Activated CD4-positive, alpha-beta T cell treated with anti-CD3 and anti-CD28 coated beads for 36 hours (primary cell): ENCODE results near the gene OBP2A. TPM values are rescaled to one million over a fixed set of nuclear protein-coding genes. Genes with fewer than 3 reads are reported as not detected.

Source experiments
- ATAC-seq: fragments of 200-7000 bp; cut with Tn5 transposase; one replicate; pipeline ENCODE4 v1.10.0; 2021; ENCODE audit warnings: mild to moderate bottlenecking, moderate library complexity
- CTCF ChIA-PET: fragments of 350-600 bp; sonication (Branson Sonifier 250); formaldehyde crosslinking; loops from one replicate; lab custom pipeline; 2021; ENCODE audit warnings: antibody characterized with exemption; lab: Charles Lee
- POLR2A ChIA-PET: fragments of 350-600 bp; sonication (Branson Sonifier 250); formaldehyde crosslinking; loops from one replicate; lab custom pipeline; 2021; ENCODE audit warnings: antibody characterized with exemption, inconsistent platforms; lab: Charles Lee
- DNase-seq: peaks from one replicate; pipeline ENCODE4 v3.0.0-alpha.2; 2020
- H3K27ac Mint-ChIP-seq: one replicate; pipeline ENCODE4 v1.8.0; 2021; ENCODE audit warnings: mixed read lengths
- H3K27me3 Mint-ChIP-seq: one replicate; pipeline ENCODE4 v1.8.0; 2021; ENCODE audit warnings: mixed read lengths
- H3K36me3 Mint-ChIP-seq: one replicate; pipeline ENCODE4 v1.8.0; 2021; ENCODE audit warnings: low read depth, mixed read lengths
- H3K4me1 Mint-ChIP-seq: one replicate; pipeline ENCODE4 v1.8.0; 2021; ENCODE audit warnings: mixed read lengths
- H3K4me3 Mint-ChIP-seq: one replicate; pipeline ENCODE4 v1.8.0; 2021; ENCODE audit warnings: mild to moderate bottlenecking, moderate library complexity, mixed read lengths
- H3K9me3 Mint-ChIP-seq: one replicate; pipeline ENCODE4 v1.8.0; 2021; ENCODE audit warnings: low read depth, mixed read lengths
- intact Hi-C, 2 experiments: fragments of 100-400 bp; cut with DNase I in 1 of 2; cut with micrococcal nuclease in 1 of 2; formaldehyde crosslinking; loops; one replicate each; pipeline versions ENCODE4 v1.14.2 to v1.15.1; 2022 to 2024; cut with DNase I, micrococcal nuclease
- total RNA-seq, 2 experiments: library from RNA; stranded (reverse); gene quantifications; one replicate each; pipeline ENCODE4 v1.2.3, GENCODE V29; 2021

Gene OBP2A
- total RNA-seq, 2 experiments from 2014 or later, result not detected

GRCh38 chr9:135550344-135550918 is 4.5 kb downstream of the OBP2A start:
- DNase-seq, result no peak

GRCh38 chr9:135551031-135551430 is 5.1 kb downstream of the OBP2A start:
- no peak overlapping the region for H3K27ac Mint-ChIP-seq
- ChIA-PET CTCF (no interaction called here), POLR2A (no interaction called here)
- peaks cover 4% of the 10 kb centered on the region for H3K9me3 Mint-ChIP-seq
- ATAC-seq, result no peak
- no peaks in the 10 kb centered on the region for H3K4me1 Mint-ChIP-seq
- no peak overlapping the region for H3K4me3 Mint-ChIP-seq
- H3K27me3 Mint-ChIP-seq, result peaks cover 2% of the 10 kb centered on the region
- no peak for DNase-seq
- intact Hi-C loops, result no loop called here
- no peaks in the 10 kb centered on the region for H3K36me3 Mint-ChIP-seq

More at GRCh38 chr9:135550344-135550918, 4.5 kb downstream of the OBP2A start:
- no peak for ATAC-seq
- intact Hi-C loops, result no loop called here
- peaks cover 4% of the 10 kb centered on the region for H3K9me3 Mint-ChIP-seq
- no peak overlapping the region for H3K27ac Mint-ChIP-seq
- ChIA-PET CTCF (no interaction called here), POLR2A (no interaction called here)
- no peak overlapping the region for H3K4me3 Mint-ChIP-seq
- no peaks in the 10 kb centered on the region for H3K4me1 Mint-ChIP-seq
- H3K36me3 Mint-ChIP-seq, result no peaks in the 10 kb centered on the region
- H3K27me3 Mint-ChIP-seq, result no peaks in the 10 kb centered on the region

GRCh38 chr9:135551456-135551855 is 5.5 kb downstream of the OBP2A start:
- Mint-ChIP-seq H3K27ac (no peak overlapping the region), H3K9me3 (peaks cover 4% of the 10 kb centered on the region), H3K36me3 (no peaks in the 10 kb centered on the region), H3K27me3 (peaks cover 2% of the 10 kb centered on the region), H3K4me1 (no peaks in the 10 kb centered on the region), H3K4me3 (no peak overlapping the region)
- intact Hi-C loops, result no loop called here
- ChIA-PET CTCF (no interaction called here), POLR2A (no interaction called here)
- DNase-seq, result no peak
- no peak for ATAC-seq

DNA sequence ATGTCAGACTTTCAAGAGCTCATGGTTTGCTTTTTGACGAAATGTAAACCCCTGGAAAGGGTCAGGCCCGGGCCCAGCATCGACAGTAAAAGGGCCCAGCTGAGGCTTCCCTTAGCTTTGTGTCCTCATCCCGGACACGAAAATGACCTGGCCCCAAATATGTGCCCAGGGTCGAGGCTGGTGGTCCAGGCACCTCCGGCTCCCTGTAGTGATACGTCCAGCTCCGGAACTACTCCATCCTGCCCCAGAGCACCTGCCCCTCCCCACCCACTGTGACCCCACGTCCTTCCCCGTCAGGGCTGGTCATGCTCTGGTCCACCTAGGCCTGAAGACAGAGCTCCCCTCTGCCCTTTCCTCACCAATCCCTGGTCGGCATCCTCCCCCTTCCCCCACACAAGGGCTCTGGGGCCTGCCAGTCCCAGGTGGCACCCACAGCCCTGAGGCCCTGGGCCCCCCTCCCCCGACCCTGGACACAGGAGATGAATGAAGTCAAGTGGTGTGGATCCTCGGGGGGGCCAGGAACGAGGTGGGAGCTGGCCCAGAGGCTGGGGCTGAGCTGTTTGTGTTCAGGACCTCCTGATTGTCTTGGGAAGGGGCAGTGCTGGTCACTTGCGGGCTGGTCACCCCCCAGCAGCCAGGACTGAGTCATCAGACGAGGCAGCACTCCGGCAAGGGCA is 6.2 kb downstream of the OBP2A start:
- Mint-ChIP-seq H3K9me3 (peaks cover 4% of the 10 kb centered on the region), H3K27ac (no peak overlapping the region), H3K36me3 (no peaks in the 10 kb centered on the region), H3K27me3 (peaks cover 2% of the 10 kb centered on the region), H3K4me1 (no peaks in the 10 kb centered on the region), H3K4me3 (no peak overlapping the region)
- CTCF ChIA-PET, result no interaction called here
- ATAC-seq (no peak), DNase-seq (no peak)
- POLR2A ChIA-PET, result no interaction called here
- intact Hi-C loops, result no loop called here

DNA sequence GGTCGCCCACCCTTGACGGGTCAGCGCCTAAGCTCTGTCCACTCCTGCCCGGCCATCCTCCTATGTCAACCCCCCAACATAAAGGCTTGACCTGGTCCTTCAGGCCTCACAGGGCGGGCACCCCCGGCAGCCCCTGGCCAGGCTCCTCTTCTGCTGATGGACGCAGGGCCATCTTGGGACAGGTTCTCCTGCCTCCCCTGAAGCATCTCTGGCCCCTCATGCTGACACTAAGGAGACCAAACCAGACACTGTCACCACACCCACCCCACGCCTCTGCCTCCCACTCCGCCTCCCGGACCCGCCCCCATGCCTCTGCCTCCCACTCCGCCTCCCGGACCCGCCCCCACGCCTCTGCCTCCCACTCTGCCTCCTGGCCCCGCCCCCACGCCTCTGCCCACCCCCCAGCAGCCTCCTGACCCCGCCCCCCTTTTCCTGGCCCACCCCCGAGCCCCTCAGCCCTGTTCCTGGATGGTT is 6.8 kb downstream of the OBP2A start:
- ChIA-PET POLR2A (no interaction called here), CTCF (no interaction called here)
- Mint-ChIP-seq H3K36me3 (no peaks in the 10 kb centered on the region), H3K4me3 (no peak overlapping the region), H3K27me3 (peaks cover 2% of the 10 kb centered on the region), H3K9me3 (peaks cover 4% of the 10 kb centered on the region), H3K27ac (no peak overlapping the region), H3K4me1 (no peaks in the 10 kb centered on the region)
- ATAC-seq (no peak), DNase-seq (no peak)
- intact Hi-C loops, result no loop called here

DNA sequence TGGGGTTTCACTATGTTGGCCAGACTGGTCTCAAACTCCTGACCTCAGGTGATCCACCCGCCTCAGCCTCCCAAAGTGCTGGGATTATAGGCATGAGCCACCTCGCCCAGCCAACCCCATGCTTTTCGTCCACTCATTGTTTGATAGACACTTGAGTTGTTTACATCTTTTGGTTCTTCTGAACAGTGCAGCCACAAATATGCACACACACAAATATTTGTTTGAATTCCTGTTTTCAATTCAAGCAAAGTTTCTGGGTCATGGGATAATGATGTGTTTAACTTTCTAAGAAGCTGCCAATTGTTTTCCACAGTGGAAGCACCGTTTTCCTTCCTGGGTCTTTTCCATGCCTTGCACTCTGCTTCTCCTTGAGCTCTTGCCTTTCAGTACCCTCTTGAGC is 8.8 kb downstream of the OBP2A start:
- no peak overlapping the region for H3K27ac Mint-ChIP-seq
- H3K4me1 Mint-ChIP-seq, result no peaks in the 10 kb centered on the region
- no peaks in the 10 kb centered on the region for H3K36me3 Mint-ChIP-seq
- peaks cover 4% of the 10 kb centered on the region for H3K27me3 Mint-ChIP-seq
- ChIA-PET CTCF (no interaction called here), POLR2A (no interaction called here)
- intact Hi-C loops, result no loop called here
- no peak overlapping the region for H3K4me3 Mint-ChIP-seq
- no peak for ATAC-seq
- no peak for DNase-seq
- H3K9me3 Mint-ChIP-seq, result peaks cover 4% of the 10 kb centered on the region

GRCh38 chr9:135555203-135555602 is 9.3 kb downstream of the OBP2A start:
- ATAC-seq (no peak), DNase-seq (no peak)
- Mint-ChIP-seq H3K4me3 (no peak overlapping the region), H3K27ac (no peak overlapping the region), H3K9me3 (peaks cover 4% of the 10 kb centered on the region), H3K36me3 (no peaks in the 10 kb centered on the region), H3K27me3 (peaks cover 6% of the 10 kb centered on the region), H3K4me1 (no peaks in the 10 kb centered on the region)
- intact Hi-C loops, result no loop called here
- ChIA-PET CTCF (no interaction called here), POLR2A (no interaction called here)

DNA sequence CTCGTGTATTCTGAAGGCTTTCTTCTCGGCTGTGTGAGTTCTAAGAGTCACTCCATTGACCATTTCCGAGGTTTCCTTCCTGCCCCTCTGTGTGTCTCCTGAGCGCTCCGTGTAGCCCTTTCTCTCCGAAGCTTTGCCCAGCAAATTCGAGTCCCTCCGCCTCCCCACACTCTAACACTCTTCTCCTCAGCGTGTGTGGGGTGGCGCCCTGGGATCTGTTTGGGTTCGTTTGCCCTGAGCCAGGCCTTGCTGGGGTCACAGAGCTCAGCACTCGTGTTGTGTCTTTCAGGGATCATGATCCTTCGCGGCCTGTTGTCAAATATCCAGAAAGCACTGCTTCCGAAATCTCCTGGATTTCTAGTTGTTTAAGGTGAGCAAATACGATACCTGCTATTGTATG is 10.0 kb downstream of the OBP2A start:
- Mint-ChIP-seq H3K4me3 (no peak overlapping the region), H3K27me3 (peaks cover 7% of the 10 kb centered on the region)

GRCh38 chr9:135559606-135560005 is 13.7 kb downstream of the OBP2A start:
- intact Hi-C loops, result no loop called here
- ChIA-PET POLR2A (no interaction called here), CTCF (interaction anchor here (0.6 to 1.2 kb wide), 2 partner anchors 44 to 78 kb away, joined by 3 to 5 read pairs; no protein-coding TSS in a partner anchor)
- Mint-ChIP-seq H3K27me3 (peaks cover 11% of the 10 kb centered on the region), H3K4me1 (no peaks in the 10 kb centered on the region), H3K9me3 (peaks cover 4% of the 10 kb centered on the region), H3K4me3 (no peak overlapping the region), H3K36me3 (no peaks in the 10 kb centered on the region), H3K27ac (no peak overlapping the region)
- DNase-seq, result no peak
- no peak for ATAC-seq

More for the DNA sequence above, 10.0 kb downstream of the OBP2A start:
- peaks cover 4% of the 10 kb centered on the region for H3K9me3 Mint-ChIP-seq
- ChIA-PET CTCF (no interaction called here), POLR2A (no interaction called here)
- no peaks in the 10 kb centered on the region for H3K4me1 Mint-ChIP-seq
- no peak overlapping the region for H3K27ac Mint-ChIP-seq
- intact Hi-C loops, result no loop called here
- H3K36me3 Mint-ChIP-seq, result no peaks in the 10 kb centered on the region
- DNase-seq (no peak), ATAC-seq (no peak)

DNA sequence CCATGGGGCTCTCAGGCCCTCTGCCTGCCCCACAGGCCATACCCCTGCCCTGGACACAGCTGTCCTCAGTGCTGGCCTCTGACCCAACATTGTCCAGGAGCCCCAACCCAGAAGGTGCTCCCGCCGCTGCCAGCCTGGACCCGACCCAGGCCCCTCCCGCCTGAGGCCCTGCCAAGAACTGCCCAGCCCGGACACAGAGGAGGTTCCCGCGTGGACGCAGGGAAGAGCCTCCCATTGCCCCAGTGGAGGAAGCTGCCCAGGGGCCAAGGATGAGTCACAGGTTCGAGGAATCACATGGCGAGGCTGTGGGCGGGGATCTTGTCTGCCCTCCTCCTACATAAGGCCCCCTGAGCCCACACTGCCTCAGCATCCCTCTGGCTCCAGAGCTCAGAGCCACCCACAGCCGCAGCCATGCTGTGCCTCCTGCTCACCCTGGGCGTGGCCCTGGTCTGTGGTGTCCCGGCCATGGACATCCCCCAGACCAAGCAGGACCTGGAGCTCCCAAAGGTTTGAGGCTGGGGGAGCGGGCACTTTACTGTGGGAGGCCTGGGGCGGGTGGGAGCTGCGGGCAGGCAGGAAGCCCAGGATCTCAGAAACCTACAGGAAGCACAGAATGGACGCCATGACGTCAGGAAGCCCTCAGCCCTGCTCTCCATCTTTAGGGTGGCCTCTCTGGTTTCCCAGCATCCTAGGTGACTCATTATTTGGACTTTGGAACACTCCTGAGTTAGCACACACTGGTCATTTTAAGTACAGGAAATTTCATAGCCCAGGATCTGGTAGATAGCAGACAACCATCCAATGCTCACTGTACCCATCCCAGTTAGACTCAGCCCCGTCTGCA is 15.7 kb downstream of the OBP2A start, which contains the start of gene PAEP:
PAEP (plus strand) TSS at position 366 of the 844 bp plus-strand sequence.
- Mint-ChIP-seq H3K27me3 (peaks cover 12% of the 10 kb centered on the region), H3K27ac (no peak within 1 kb of the TSS), H3K9me3 (no peaks in the 10 kb centered on the region), H3K4me1 (no peaks in the 10 kb centered on the region), H3K36me3 (no peaks in the 10 kb centered on the region), H3K4me3 (no peak within 1 kb of the TSS)
- intact Hi-C loops, result no loop called here
- DNase-seq, result no peak
- ChIA-PET CTCF (no interaction called here), POLR2A (no interaction called here)
- ATAC-seq, result no peak

DNA sequence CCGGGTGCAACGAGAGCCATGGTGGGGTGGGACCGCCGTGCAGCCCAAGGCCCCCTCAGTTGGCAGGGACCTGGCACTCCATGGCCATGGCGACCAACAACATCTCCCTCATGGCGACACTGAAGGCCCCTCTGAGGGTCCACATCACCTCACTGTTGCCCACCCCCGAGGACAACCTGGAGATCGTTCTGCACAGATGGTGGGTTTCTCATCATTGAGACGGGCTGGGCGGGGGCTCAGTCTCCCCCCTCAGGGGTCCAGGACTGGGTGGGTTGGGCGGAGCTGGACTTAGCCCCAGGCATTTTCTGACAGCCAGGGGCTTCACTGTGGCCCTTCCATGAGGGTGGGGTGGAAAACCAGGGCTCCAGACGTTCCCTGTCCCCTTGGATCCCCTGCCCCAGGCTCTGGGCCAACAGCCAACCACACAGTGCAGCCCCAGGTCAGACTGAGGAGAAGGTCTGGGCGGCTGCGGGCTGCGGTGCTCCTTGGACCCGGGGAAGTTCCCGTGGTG is 16.4 kb downstream of the OBP2A start:
- DNase-seq, result no peak
- H3K27me3 Mint-ChIP-seq, result peaks cover 14% of the 10 kb centered on the region
- no peak overlapping the region for H3K4me3 Mint-ChIP-seq
- no peak for ATAC-seq
- ChIA-PET POLR2A (no interaction called here), CTCF (no interaction called here)
- H3K36me3 Mint-ChIP-seq, result no peaks in the 10 kb centered on the region
- intact Hi-C loops, result no loop called here
- no peaks in the 10 kb centered on the region for H3K9me3 Mint-ChIP-seq
- H3K4me1 Mint-ChIP-seq, result no peaks in the 10 kb centered on the region
- H3K27ac Mint-ChIP-seq, result no peak overlapping the region
